Measurements from ENCODE around the gene NAA15.
"Not testable (repeated sequence)": the region's sequence is repeated elsewhere in the genome, so short reads cannot be mapped to it uniquely, and the experiment has no call there.

Gene NAA15

GRCh38 chr4:139313414-139313813, 12.1 kb downstream of the NAA15 start:
- not testable (repeated sequence) for H3K27ac Mint-ChIP-seq; H3K36me3 Mint-ChIP-seq; H3K27me3 Mint-ChIP-seq; H3K9me3 Mint-ChIP-seq (ENCODE audit: low read depth); H3K4me3 Mint-ChIP-seq
- H3K4me1 Mint-ChIP-seq (ENCODE audit: low read depth) = peaks cover 77% of the 10 kb centered on the region

- H3K27ac Mint-ChIP-seq = peak overlapping the region; percentile 74
- peaks cover 9% of the 10 kb centered on the region for H3K36me3 Mint-ChIP-seq
- H3K4me1 Mint-ChIP-seq (ENCODE audit: low read depth) = peaks cover 78% of the 10 kb centered on the region
- no peaks in the 10 kb centered on the region for H3K27me3 Mint-ChIP-seq
- H3K4me3 Mint-ChIP-seq = peak overlapping the region; percentile 60
- H3K9me3 Mint-ChIP-seq (ENCODE audit: low read depth) = no peaks in the 10 kb centered on the region
Measured at GRCh38 chr4:139314047-139314800, 12.9 kb downstream of the NAA15 start.

GRCh38 chr4:139315221-139315675, 13.9 kb downstream of the NAA15 start:
- peaks cover 79% of the 10 kb centered on the region for H3K4me1 Mint-ChIP-seq (ENCODE audit: low read depth)
- H3K9me3 Mint-ChIP-seq (ENCODE audit: low read depth) = no peaks in the 10 kb centered on the region
- peak overlapping the region; percentile 7 for H3K4me3 Mint-ChIP-seq
- no peak overlapping the region for H3K27ac Mint-ChIP-seq
- H3K27me3 Mint-ChIP-seq = no peaks in the 10 kb centered on the region
- H3K36me3 Mint-ChIP-seq = peaks cover 13% of the 10 kb centered on the region

- Mint-ChIP-seq H3K4me1 (ENCODE audit: low read depth) (peaks cover 81% of the 10 kb centered on the region), H3K27ac (peak overlapping the region; percentile 31), H3K36me3 (peaks cover 13% of the 10 kb centered on the region), H3K9me3 (ENCODE audit: low read depth) (no peaks in the 10 kb centered on the region), H3K27me3 (no peaks in the 10 kb centered on the region), H3K4me3 (no peak overlapping the region)
Measured at GRCh38 chr4:139316733-139317132, 15.4 kb downstream of the NAA15 start.

GRCh38 chr4:139317635-139318034, 16.3 kb downstream of the NAA15 start:
- H3K9me3 Mint-ChIP-seq (ENCODE audit: low read depth) = no peaks in the 10 kb centered on the region
- no peak overlapping the region for H3K4me3 Mint-ChIP-seq
- H3K4me1 Mint-ChIP-seq (ENCODE audit: low read depth) = peaks cover 80% of the 10 kb centered on the region
- no peak overlapping the region for H3K27ac Mint-ChIP-seq
- H3K36me3 Mint-ChIP-seq = peaks cover 15% of the 10 kb centered on the region
- H3K27me3 Mint-ChIP-seq = no peaks in the 10 kb centered on the region

GRCh38 chr4:139319571-139319970, 18.3 kb downstream of the NAA15 start:
- Mint-ChIP-seq H3K4me1 (ENCODE audit: low read depth) (peaks cover 75% of the 10 kb centered on the region), H3K36me3 (peaks cover 15% of the 10 kb centered on the region), H3K27ac (peak overlapping the region; percentile 13), H3K9me3 (ENCODE audit: low read depth) (no peaks in the 10 kb centered on the region), H3K4me3 (no peak overlapping the region), H3K27me3 (no peaks in the 10 kb centered on the region)

- Mint-ChIP-seq H3K4me1 (ENCODE audit: low read depth) (peaks cover 67% of the 10 kb centered on the region), H3K4me3 (peak overlapping the region; percentile 6)
- H3K36me3 Mint-ChIP-seq; H3K27ac Mint-ChIP-seq; H3K27me3 Mint-ChIP-seq; H3K9me3 Mint-ChIP-seq (ENCODE audit: low read depth): not testable (repeated sequence)
Measured at GRCh38 chr4:139322070-139322469, 20.8 kb downstream of the NAA15 start.

- H3K9me3 Mint-ChIP-seq (ENCODE audit: low read depth); H3K36me3 Mint-ChIP-seq; H3K27me3 Mint-ChIP-seq; H3K27ac Mint-ChIP-seq; H3K4me3 Mint-ChIP-seq: not testable (repeated sequence)
- peaks cover 63% of the 10 kb centered on the region for H3K4me1 Mint-ChIP-seq (ENCODE audit: low read depth)
Measured at GRCh38 chr4:139322541-139322940, 21.2 kb downstream of the NAA15 start.

GRCh38 chr4:139324620-139325019, 23.3 kb downstream of the NAA15 start:
- Mint-ChIP-seq H3K27me3 (no peaks in the 10 kb centered on the region), H3K36me3 (peaks cover 14% of the 10 kb centered on the region), H3K9me3 (ENCODE audit: low read depth) (no peaks in the 10 kb centered on the region), H3K4me1 (ENCODE audit: low read depth) (peaks cover 60% of the 10 kb centered on the region), H3K27ac (no peak overlapping the region), H3K4me3 (no peak overlapping the region)

GRCh38 chr4:139329665-139330200, 28.4 kb downstream of the NAA15 start:
- Mint-ChIP-seq H3K4me1 (ENCODE audit: low read depth) (peaks cover 54% of the 10 kb centered on the region), H3K4me3 (no peak overlapping the region), H3K9me3 (ENCODE audit: low read depth) (no peaks in the 10 kb centered on the region), H3K27me3 (no peaks in the 10 kb centered on the region), H3K36me3 (peaks cover 17% of the 10 kb centered on the region), H3K27ac (no peak overlapping the region)

- H3K4me1 Mint-ChIP-seq (ENCODE audit: low read depth) = peaks cover 49% of the 10 kb centered on the region
- H3K27ac Mint-ChIP-seq = peak overlapping the region; percentile 34
- H3K4me3 Mint-ChIP-seq = no peak overlapping the region
Measured at GRCh38 chr4:139330283-139330682, 29.0 kb downstream of the NAA15 start.

GRCh38 chr4:139331185-139331584, 29.9 kb downstream of the NAA15 start:
- H3K4me3 Mint-ChIP-seq = no peak overlapping the region
- no peaks in the 10 kb centered on the region for H3K27me3 Mint-ChIP-seq
- no peaks in the 10 kb centered on the region for H3K9me3 Mint-ChIP-seq (ENCODE audit: low read depth)
- peaks cover 18% of the 10 kb centered on the region for H3K36me3 Mint-ChIP-seq
- H3K27ac Mint-ChIP-seq = no peak overlapping the region
- H3K4me1 Mint-ChIP-seq (ENCODE audit: low read depth) = peaks cover 43% of the 10 kb centered on the region

More at GRCh38 chr4:139330283-139330682, 29.0 kb downstream of the NAA15 start:
- no peaks in the 10 kb centered on the region for H3K27me3 Mint-ChIP-seq
- H3K9me3 Mint-ChIP-seq (ENCODE audit: low read depth) = no peaks in the 10 kb centered on the region
- peaks cover 18% of the 10 kb centered on the region for H3K36me3 Mint-ChIP-seq

GRCh38 chr4:139333046-139333445, 31.7 kb downstream of the NAA15 start:
- Mint-ChIP-seq H3K4me3 (no peak overlapping the region), H3K4me1 (ENCODE audit: low read depth) (peaks cover 44% of the 10 kb centered on the region), H3K36me3 (peaks cover 18% of the 10 kb centered on the region), H3K27me3 (no peaks in the 10 kb centered on the region), H3K9me3 (ENCODE audit: low read depth) (no peaks in the 10 kb centered on the region), H3K27ac (peak overlapping the region; percentile 52)

GRCh38 chr4:139337612-139338011, 36.3 kb downstream of the NAA15 start:
- Mint-ChIP-seq H3K4me3 (no peak overlapping the region), H3K9me3 (ENCODE audit: low read depth) (no peaks in the 10 kb centered on the region), H3K27ac (no peak overlapping the region), H3K4me1 (ENCODE audit: low read depth) (peaks cover 22% of the 10 kb centered on the region), H3K36me3 (peaks cover 9% of the 10 kb centered on the region), H3K27me3 (no peaks in the 10 kb centered on the region)

GRCh38 chr4:139361301-139361700, 60.0 kb downstream of the NAA15 start:
- Mint-ChIP-seq H3K9me3 (ENCODE audit: low read depth) (no peaks in the 10 kb centered on the region), H3K27ac (no peak overlapping the region), H3K36me3 (peaks cover 8% of the 10 kb centered on the region), H3K27me3 (no peaks in the 10 kb centered on the region), H3K4me3 (no peak overlapping the region), H3K4me1 (ENCODE audit: low read depth) (peaks cover 2% of the 10 kb centered on the region)

Measured in activated naive CD8-positive, alpha-beta T cell (primary cell).